HuH-7.5 (cell line): ENCODE data around the gene LPXN.
"Not testable (repeated sequence)": the region's sequence is repeated elsewhere in the genome, so short reads cannot be mapped to it uniquely, and the experiment has no call there.

Experiments used
- DNase-seq: peaks from one replicate; pipeline ENCODE4 v3.0.0; 2011; ENCODE audit warnings: low spot score

Gene LPXN

GRCh38 chr11:58579192-58580129, 3.8 kb upstream of the LPXN start:
- peak; percentile 35 for DNase-seq

GRCh38 chr11:58578635-58579191, 3.1 kb upstream of the LPXN start, which contains the start of gene ZFP91:
TSS of gene ZFP91 (plus strand) at chr11:58579063. CDS start at chr11:58579282, 219 bp downstream.
- DNase-seq: peak; percentile 47

- peak; percentile 9 for DNase-seq
Measured at GRCh38 chr11:58578136-58578634, 2.5 kb upstream of the LPXN start.

- peak; percentile 6 for DNase-seq
Measured at GRCh38 chr11:58577555-58578135, 2.0 kb upstream of the LPXN start.

- DNase-seq: no peak
Measured at GRCh38 chr11:58576887-58577471, 1.3 kb upstream of the LPXN start.

- no peak for DNase-seq
Measured at GRCh38 chr11:58574881-58575280, 775 bp downstream of the LPXN start.

GRCh38 chr11:58573451-58574104, 2.1 kb downstream of the LPXN start:
- no peak for DNase-seq

- not testable (repeated sequence) for DNase-seq
Measured at GRCh38 chr11:58572906-58573305, 2.8 kb downstream of the LPXN start.

- DNase-seq: peak; percentile 10
Measured at GRCh38 chr11:58567889-58568512, 7.7 kb downstream of the LPXN start.

GRCh38 chr11:58564231-58564630, 11.4 kb downstream of the LPXN start:
- no peak for DNase-seq

GRCh38 chr11:58562375-58562800, 13.3 kb downstream of the LPXN start:
- no peak for DNase-seq

GRCh38 chr11:58561394-58562098, 14.1 kb downstream of the LPXN start:
- no peak for DNase-seq

GRCh38 chr11:58560842-58561241, 14.8 kb downstream of the LPXN start:
- no peak for DNase-seq

- no peak for DNase-seq
Measured at GRCh38 chr11:58549644-58550043, 26.0 kb downstream of the LPXN start.

GRCh38 chr11:58546841-58547240, 28.8 kb downstream of the LPXN start:
- no peak for DNase-seq

- no peak for DNase-seq
Measured at GRCh38 chr11:58531865-58532341, 43.8 kb downstream of the LPXN start.

GRCh38 chr11:58530236-58530635, 45.4 kb downstream of the LPXN start:
- DNase-seq: no peak

- DNase-seq: no peak
Measured at GRCh38 chr11:58527429-58527828, 48.2 kb downstream of the LPXN start.

GRCh38 chr11:58526721-58527120, 48.9 kb downstream of the LPXN start:
- no peak for DNase-seq

GRCh38 chr11:58525037-58525614, 50.5 kb downstream of the LPXN start:
- no peak for DNase-seq
